ENCODE measurements around the gene AGBL4. TPM values are rescaled to one million over a fixed set of nuclear protein-coding genes. Genes with fewer than 3 reads are reported as not detected.

Gene AGBL4
- total RNA-seq, result not detected

- Histone ChIP-seq H3K4me1 (peaks cover 0 to 10% (median 0%) of the 10 kb centered on the region in 3 donors), H3K9me3 (no peaks in the 10 kb centered on the region), H3K27me3 (peaks cover 0 to 22% (median 0%) of the 10 kb centered on the region in 4 donors), H3K36me3 (no peaks in the 10 kb centered on the region), H3K27ac (no peak within 1 kb of the TSS), H3K4me3 (peak within 1 kb of the TSS; percentile 22 to 67 (median 45))
- 26 to 64% methylated on average over 3 to 10 of the region's 56 CpGs for WGBS, 2 donors
- DNase-seq, result no peak
- intact Hi-C loops (cut with DNase I), result no loop called here
- TF ChIP-seq CTCF (IDR thresholded peaks at IDR 0.05), result no peak
- no peak for TF ChIP-seq POLR2A (IDR thresholded peaks at IDR 0.05)
Observed at GRCh38 chr1:50023292-50024159, at the start of gene AGBL4. Gene AGBL4, minus strand, starts transcription at chr1:50023954.

- TF ChIP-seq CTCF (IDR thresholded peaks at IDR 0.05) (no peak), POLR2A (IDR thresholded peaks at IDR 0.05) (no peak)
- Histone ChIP-seq H3K9me3 (no peaks in the 10 kb centered on the region), H3K4me3 (no peak overlapping the region), H3K27ac (no peak overlapping the region), H3K27me3 (no peaks in the 10 kb centered on the region), H3K36me3 (no peaks in the 10 kb centered on the region), H3K4me1 (no peaks in the 10 kb centered on the region)
- intact Hi-C loops (cut with DNase I), result no loop called here
- WGBS, 2 donors, result 32 to 38% methylated on average over 1 of the region's 1 CpG
- no peak for DNase-seq
Observed at GRCh38 chr1:50066806-50067205, 43.1 kb upstream of the AGBL4 start.

- no peaks in the 10 kb centered on the region for H3K27me3 ChIP-seq
- H3K4me3 ChIP-seq, result no peak overlapping the region
- no peaks in the 10 kb centered on the region for H3K36me3 ChIP-seq
- DNase-seq, result no peak
- H3K4me1 ChIP-seq, result no peaks in the 10 kb centered on the region
- intact Hi-C loops (cut with DNase I), result no loop called here
- TF ChIP-seq CTCF (IDR thresholded peaks at IDR 0.05), result no peak
- H3K27ac ChIP-seq, result no peak overlapping the region
- H3K9me3 ChIP-seq, result no peaks in the 10 kb centered on the region
- 47 to 55% methylated on average over 3 of the region's 3 CpGs for WGBS, 2 donors
Observed at GRCh38 chr1:50060279-50060678, 36.5 kb upstream of the AGBL4 start.

- WGBS, 2 donors, result 46 to 50% methylated on average over 2 of the region's 2 CpGs
- H3K27me3 ChIP-seq, result peaks cover 6 to 54% (median 9%) of the 10 kb centered on the region in 4 donors
Observed at GRCh38 chr1:50048791-50049190, 25.0 kb upstream of the AGBL4 start.

More at GRCh38 chr1:50048791-50049190, 25.0 kb upstream of the AGBL4 start:
- intact Hi-C loops (cut with DNase I), result no loop called here
- no peak for DNase-seq
- Histone ChIP-seq H3K27ac (no peak overlapping the region), H3K4me1 (peaks cover 0 to 8% (median 0%) of the 10 kb centered on the region in 3 donors), H3K4me3 (no peak overlapping the region), H3K36me3 (no peaks in the 10 kb centered on the region), H3K9me3 (no peaks in the 10 kb centered on the region)
- TF ChIP-seq POLR2A (IDR thresholded peaks at IDR 0.05) (no peak), CTCF (IDR thresholded peaks at IDR 0.05) (no peak)
